Bronchial epithelial cell (primary cell): ENCODE results near the gene CD19. TPM values are rescaled to one million over a fixed set of nuclear protein-coding genes. Genes with fewer than 3 reads are reported as not detected.
"Not testable (repeated sequence)": the region's sequence is repeated elsewhere in the genome, so short reads cannot be mapped to it uniquely, and the experiment has no call there.

ENCODE experiments used
- DNase-seq: peaks from one replicate; pipeline ENCODE4 v3.0.0-alpha.2; 2010; ENCODE audit warnings: low read depth
- FAIRE-seq: peaks from 2 replicates; lab custom pipeline; 2011; peaks lifted over from hg19 to GRCh38; lab: Jason Lieb, UNC
- H3K27me3 ChIP-seq: 2 replicates; pipeline ENCODE4 v1.5.1; 2011; ENCODE audit warnings: low read length; ENCODE audit not compliant: control insufficient read depth, insufficient read depth
- H3K36me3 ChIP-seq: 2 replicates; pipeline ENCODE4 v1.5.1; 2011; ENCODE audit warnings: low read length; ENCODE audit not compliant: control insufficient read depth, insufficient read depth
- H3K4me3 ChIP-seq: 2 replicates; pipeline ENCODE4 v1.5.1; 2011; ENCODE audit warnings: mild to moderate bottlenecking, low read depth, low read length, control low read depth
- CTCF ChIP-seq: IDR thresholded peaks from 2 replicates; pipeline ENCODE4 v1.5.1; 2011; ENCODE audit warnings: mild to moderate bottlenecking, moderate library complexity, low read length, control low read depth, inconsistent platforms; ENCODE audit not compliant: insufficient read depth, severe bottlenecking
- total RNA-seq: library from RNA; depleted of rRNA; stranded (reverse); fragments of >200 nt; gene quantifications from 2 replicates; pipeline ENCODE4 v1.2.1, GENCODE V29; 2014

Gene CD19
- total RNA-seq, 1 donor from 2014 or later: not detected

- TF ChIP-seq CTCF: no peak
- Histone ChIP-seq H3K4me3 (no peak overlapping the region), H3K36me3 (no peaks in the 10 kb centered on the region), H3K27me3 (no peaks in the 10 kb centered on the region)
- FAIRE-seq (no peak), DNase-seq (no peak)
These were observed 7.0 kb downstream of the CD19 start for GRCh38 chr16:28938721-28939120.

GRCh38 chr16:28939825-28940224, 8.1 kb downstream of the CD19 start:
- not testable (repeated sequence) for DNase-seq, H3K36me3 ChIP-seq, H3K27me3 ChIP-seq, H3K4me3 ChIP-seq, FAIRE-seq

GRCh38 chr16:28943281-28943680, 11.5 kb downstream of the CD19 start:
- FAIRE-seq (no peak), DNase-seq (no peak)
- TF ChIP-seq CTCF: no peak
- Histone ChIP-seq H3K4me3 (no peak overlapping the region), H3K36me3 (no peaks in the 10 kb centered on the region), H3K27me3 (no peaks in the 10 kb centered on the region)

GRCh38 chr16:28946681-28947080, 14.9 kb downstream of the CD19 start:
- Histone ChIP-seq H3K36me3 (no peaks in the 10 kb centered on the region), H3K27me3 (no peaks in the 10 kb centered on the region), H3K4me3 (no peak overlapping the region)
- no peak for DNase-seq
- TF ChIP-seq CTCF: no peak
- FAIRE-seq: no peak

- peaks cover 11% of the 10 kb centered on the region for H3K36me3 ChIP-seq
- peak; percentile 99 for DNase-seq
- peak within 1 kb of the TSS; percentile 83 for H3K4me3 ChIP-seq
- no peak for TF ChIP-seq CTCF
- H3K27me3 ChIP-seq: no peaks in the 10 kb centered on the region
- FAIRE-seq: peak; percentile 64
These were observed 19.1 kb downstream of the CD19 start, which contains the start of gene NFATC2IP for GRCh38 chr16:28950648-28951409. TSS of gene NFATC2IP (plus strand) at chr16:28950937. CDS start at chr16:28951012, 75 bp downstream.

- TF ChIP-seq CTCF: no peak
- Histone ChIP-seq H3K27me3 (no peaks in the 10 kb centered on the region), H3K4me3 (peak overlapping the region; percentile 83), H3K36me3 (peaks cover 16% of the 10 kb centered on the region)
- FAIRE-seq (no peak), DNase-seq (peak; percentile 11)
These were observed 19.7 kb downstream of the CD19 start for GRCh38 chr16:28951410-28951943.
